Mucosa of descending colon (tissue), 3 donors: ENCODE data around the gene MRPL34. TPM values are rescaled to one million over a fixed set of nuclear protein-coding genes. Genes with fewer than 3 reads are reported as not detected.
A peak's percentile ranks its signal among the peaks of the same experiment; 100 is the strongest.

ENCODE experiments used
- ATAC-seq: fragments of 200-7000 bp; cut with Tn5 transposase; one replicate; pipeline ENCODE4 v1.9.1; 2020; ENCODE audit warnings: mild to moderate bottlenecking, moderate library complexity
- DNase-seq, 3 donors: peaks; one replicate each; pipeline ENCODE4 v3.0.0-alpha.2; 2020
- H3K36me3 ChIP-seq: fragments of 200-600 bp; one replicate; pipeline ENCODE4 v1.8.0; 2021; ENCODE audit warnings: low read depth, mild to moderate bottlenecking
- H3K4me1 ChIP-seq: fragments of 200-600 bp; one replicate; pipeline ENCODE4 v1.8.0; 2021; ENCODE audit warnings: low read depth, mild to moderate bottlenecking
- H3K4me3 ChIP-seq: fragments of 200-600 bp; one replicate; pipeline ENCODE4 v1.8.0; 2021; ENCODE audit warnings: mild to moderate bottlenecking
- H3K9me3 ChIP-seq: fragments of 200-600 bp; one replicate; pipeline ENCODE4 v1.8.0; 2021; ENCODE audit warnings: mild to moderate bottlenecking
- CTCF ChIP-seq: fragments of 200-600 bp; IDR thresholded peaks from one replicate; pipeline ENCODE4 v1.8.0; 2022; ENCODE audit warnings: antibody characterized with exemption, mild to moderate bottlenecking
- intact Hi-C, 2 donors: fragments of 100-400 bp; cut with DNase I in 1 of 2; cut with micrococcal nuclease in 1 of 2; formaldehyde crosslinking; loops; one replicate each; pipeline versions ENCODE4 v1.11.0 to v1.11.1; 2022; cut with DNase I, micrococcal nuclease
- total RNA-seq, 3 donors: library from RNA; stranded (reverse); fragmentation: NEBNext Ultra II Directional in 2 of 3; extraction: Animal tissue kit (Norgen Biotek cat#: 25700) in 2 of 3; gene quantifications; one replicate each; pipeline versions ENCODE4 v1.2.1 to v1.2.4, GENCODE V29; 2021 to 2023
- donor health status: DM: no; HTN: no; CAD: no; lungs with moderate emphysema.
- donor health status: DM: no; HTN: no; CAD: no.
- donor health status: DM: no; HTN: yes; CAD: no.

The MRPL34 gene
- total RNA-seq, 3 donors from 2014 or later, result 124 to 148 (median 145) TPM

GRCh38 chr19:17323300-17323963 is 17.8 kb downstream of the MRPL34 start:
- no peaks in the 10 kb centered on the region for H3K9me3 ChIP-seq
- no peak for ATAC-seq
- TF ChIP-seq CTCF, result no peak
- no peaks in the 10 kb centered on the region for H3K36me3 ChIP-seq
- no peak for DNase-seq
- H3K4me1 ChIP-seq, result peaks cover 7% of the 10 kb centered on the region
- intact Hi-C loops, result no loop called here
- no peak overlapping the region for H3K4me3 ChIP-seq

- no peaks in the 10 kb centered on the region for H3K9me3 ChIP-seq
- H3K36me3 ChIP-seq, result no peaks in the 10 kb centered on the region
- DNase-seq (peak in 1 of 3 donors; percentile 58), ATAC-seq (no peak)
- intact Hi-C loops, result no loop called here
- H3K4me1 ChIP-seq, result peaks cover 10% of the 10 kb centered on the region
- no peak for TF ChIP-seq CTCF
- no peak overlapping the region for H3K4me3 ChIP-seq
Observed at GRCh38 chr19:17323964-17324332, 18.3 kb downstream of the MRPL34 start.

- intact Hi-C loops, result no loop called here
- no peak for TF ChIP-seq CTCF
- ATAC-seq (no peak), DNase-seq (peak in 1 of 3 donors; percentile 55)
- Histone ChIP-seq H3K9me3 (no peaks in the 10 kb centered on the region), H3K4me1 (peaks cover 16% of the 10 kb centered on the region), H3K4me3 (no peak overlapping the region), H3K36me3 (no peaks in the 10 kb centered on the region)
Observed at GRCh38 chr19:17324357-17325114, 18.9 kb downstream of the MRPL34 start.

GRCh38 chr19:17325133-17325532 is 19.5 kb downstream of the MRPL34 start:
- peak in 1 of 3 donors; percentile 53 for DNase-seq

GRCh38 chr19:17325881-17326594 is 20.4 kb downstream of the MRPL34 start:
- Histone ChIP-seq H3K4me1 (peaks cover 16% of the 10 kb centered on the region), H3K9me3 (no peaks in the 10 kb centered on the region), H3K36me3 (no peaks in the 10 kb centered on the region), H3K4me3 (no peak overlapping the region)
- intact Hi-C loops, result no loop called here
- TF ChIP-seq CTCF, result no peak
- ATAC-seq (no peak), DNase-seq (peak in 1 of 3 donors; percentile 52)

More at GRCh38 chr19:17325133-17325532, 19.5 kb downstream of the MRPL34 start:
- Histone ChIP-seq H3K9me3 (no peaks in the 10 kb centered on the region), H3K4me1 (peaks cover 16% of the 10 kb centered on the region), H3K36me3 (no peaks in the 10 kb centered on the region), H3K4me3 (no peak overlapping the region)
- intact Hi-C loops, result no loop called here
- ATAC-seq, result no peak
- TF ChIP-seq CTCF, result no peak
